ENCODE results near the gene EPB41L2.

Gene EPB41L2

GRCh38 chr6:130865793-130866192 lies 197.3 kb downstream of the EPB41L2 start:
- DNase-seq (ENCODE audit: low spot score) = no peak

DNA sequence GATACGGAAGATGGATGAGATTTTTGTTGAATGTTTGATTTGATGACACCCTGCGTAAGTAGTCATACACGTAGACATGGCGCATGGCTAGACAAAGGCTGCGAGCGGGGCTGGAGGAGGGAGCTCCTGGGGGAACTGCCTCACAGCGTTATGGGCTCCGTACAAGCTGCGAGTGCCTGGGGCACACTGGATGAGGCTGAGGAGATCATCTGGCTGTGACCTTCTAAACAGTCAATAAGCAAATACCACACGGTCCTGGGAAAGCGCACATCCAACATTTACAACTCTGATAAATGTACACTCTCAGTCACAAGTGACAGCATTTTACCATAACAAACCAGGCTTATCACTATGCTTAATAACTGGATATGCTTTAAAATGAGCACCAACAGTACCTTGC lies 198.7 kb downstream of the EPB41L2 start:
- DNase-seq (ENCODE audit: low spot score) = no peak

DNA sequence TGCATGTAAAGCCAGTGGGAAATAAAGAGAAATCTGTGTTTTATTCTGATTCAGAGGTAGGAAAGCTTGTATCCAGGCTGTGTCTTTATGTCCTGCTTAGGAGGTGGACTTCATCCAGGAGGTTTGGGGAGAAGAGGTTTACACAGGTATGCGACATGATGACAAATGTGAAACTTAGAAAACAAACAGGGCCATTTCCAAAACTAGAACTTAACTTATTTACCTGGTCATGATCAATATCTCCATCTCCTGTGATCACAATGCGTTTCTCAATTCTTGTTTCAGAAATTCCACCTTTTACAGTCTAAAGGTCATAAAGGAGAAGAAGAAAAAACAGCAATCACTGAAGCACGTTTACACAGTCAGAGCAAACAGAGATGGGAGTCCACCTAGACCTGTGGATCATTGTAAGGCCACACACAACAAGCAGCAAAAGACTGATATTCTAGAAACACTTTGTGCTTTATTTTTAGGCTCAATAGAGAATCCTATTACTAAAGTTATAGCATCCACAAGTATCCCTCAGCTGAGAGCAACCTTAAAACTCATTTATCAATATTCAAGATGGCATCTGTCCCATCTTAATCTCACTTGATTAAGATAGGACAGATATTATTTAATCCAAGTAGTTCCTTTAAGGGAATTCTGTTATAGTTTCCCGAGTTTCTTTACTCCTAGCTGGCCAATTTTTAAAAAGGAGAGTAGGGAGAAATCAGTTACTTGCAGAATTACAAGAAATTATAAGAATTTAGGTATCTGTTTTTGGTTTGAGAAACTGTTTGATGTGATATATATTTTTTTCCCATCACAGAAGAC lies 199.4 kb downstream of the EPB41L2 start:
- DNase-seq (ENCODE audit: low spot score) = no peak

- no peak for DNase-seq (ENCODE audit: low spot score)
These were observed 200.7 kb downstream of the EPB41L2 start for GRCh38 chr6:130862370-130862769.

DNA sequence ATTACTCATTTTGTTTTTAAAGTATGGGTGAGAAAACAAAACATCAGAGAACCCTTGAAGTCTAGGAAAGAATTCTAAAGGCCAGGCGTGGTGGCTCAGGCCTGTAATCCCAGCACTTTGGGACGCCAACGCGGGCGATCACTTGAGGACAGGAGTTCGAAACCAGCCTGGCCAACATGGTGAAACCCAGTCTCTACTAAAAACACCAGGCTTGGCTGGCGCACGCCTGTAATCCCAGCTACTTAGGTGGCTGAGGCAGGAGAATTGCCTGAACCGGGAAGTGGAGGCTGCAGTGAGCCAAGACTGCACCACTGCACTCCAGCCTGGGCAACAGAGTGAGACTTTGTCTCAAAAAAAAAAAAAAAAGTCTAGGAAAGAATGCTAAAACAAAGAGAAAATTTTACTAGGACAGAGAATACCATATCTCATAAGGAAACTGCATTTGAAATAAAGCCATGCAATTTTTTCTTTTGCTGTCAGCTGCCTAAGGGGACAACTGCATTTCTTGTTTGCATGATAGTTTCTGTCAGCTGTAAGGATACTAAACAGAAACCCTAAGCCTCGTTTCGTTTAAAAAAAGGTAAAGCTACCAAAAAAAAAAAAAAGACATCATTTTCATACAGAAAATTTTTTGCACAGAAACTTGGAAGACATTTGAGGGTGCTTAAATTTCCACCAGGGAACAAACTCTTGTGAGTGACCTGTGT lies 203.7 kb downstream of the EPB41L2 start:
- DNase-seq (ENCODE audit: low spot score) = no peak

GRCh38 chr6:130858498-130859160 lies 204.4 kb downstream of the EPB41L2 start:
- DNase-seq (ENCODE audit: low spot score) = no peak

DNA sequence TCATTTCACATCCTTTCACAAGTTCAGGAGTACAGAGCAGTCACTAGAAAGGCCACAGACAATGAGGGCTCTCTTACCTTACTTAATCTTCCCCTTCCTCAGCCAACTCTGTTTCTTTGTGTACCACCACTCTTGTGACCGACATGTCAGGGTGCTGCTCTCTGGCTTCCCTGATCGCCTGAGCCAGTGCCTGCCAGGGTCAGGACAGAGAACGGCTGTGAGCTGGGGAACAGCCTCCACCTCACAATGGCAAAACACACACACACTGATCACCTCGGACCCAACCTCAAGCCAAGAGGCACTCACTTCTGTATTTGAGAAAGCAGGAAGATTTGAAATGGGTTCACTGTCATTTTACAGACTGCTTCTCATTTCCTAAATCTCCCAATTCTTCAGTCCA lies 205.0 kb downstream of the EPB41L2 start:
- no peak for DNase-seq (ENCODE audit: low spot score)

DNA sequence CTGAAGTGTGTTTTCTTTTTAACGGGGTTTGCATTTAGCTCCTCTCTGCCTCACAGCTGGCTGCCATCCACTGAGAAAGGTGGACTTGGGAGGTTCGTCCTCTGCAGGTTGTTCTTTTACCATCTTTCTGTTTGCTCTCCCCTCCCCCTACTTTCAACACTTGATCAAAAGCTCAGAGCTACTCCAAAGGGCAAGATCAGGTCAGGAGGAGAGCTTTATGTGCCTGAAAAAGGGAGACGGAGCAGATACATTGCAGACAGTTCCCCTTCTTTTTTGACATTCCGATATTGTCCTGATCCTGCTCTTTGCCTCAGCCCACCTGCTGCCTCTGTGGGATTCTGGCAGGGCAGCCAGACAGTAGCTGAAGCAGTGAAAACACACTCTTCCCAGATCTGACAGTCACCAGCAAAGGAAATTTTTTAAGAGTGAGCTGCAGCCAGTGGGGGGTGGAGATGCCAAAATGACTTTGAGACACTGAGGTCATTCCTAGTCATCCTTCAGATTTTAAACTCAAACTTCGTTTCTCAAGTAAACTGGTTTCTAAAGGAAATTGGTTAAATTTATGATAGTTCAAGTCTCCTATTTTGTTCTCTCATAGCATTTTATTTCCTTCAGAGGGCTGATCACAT lies 209.4 kb downstream of the EPB41L2 start:
- DNase-seq (ENCODE audit: low spot score) = no peak

DNA sequence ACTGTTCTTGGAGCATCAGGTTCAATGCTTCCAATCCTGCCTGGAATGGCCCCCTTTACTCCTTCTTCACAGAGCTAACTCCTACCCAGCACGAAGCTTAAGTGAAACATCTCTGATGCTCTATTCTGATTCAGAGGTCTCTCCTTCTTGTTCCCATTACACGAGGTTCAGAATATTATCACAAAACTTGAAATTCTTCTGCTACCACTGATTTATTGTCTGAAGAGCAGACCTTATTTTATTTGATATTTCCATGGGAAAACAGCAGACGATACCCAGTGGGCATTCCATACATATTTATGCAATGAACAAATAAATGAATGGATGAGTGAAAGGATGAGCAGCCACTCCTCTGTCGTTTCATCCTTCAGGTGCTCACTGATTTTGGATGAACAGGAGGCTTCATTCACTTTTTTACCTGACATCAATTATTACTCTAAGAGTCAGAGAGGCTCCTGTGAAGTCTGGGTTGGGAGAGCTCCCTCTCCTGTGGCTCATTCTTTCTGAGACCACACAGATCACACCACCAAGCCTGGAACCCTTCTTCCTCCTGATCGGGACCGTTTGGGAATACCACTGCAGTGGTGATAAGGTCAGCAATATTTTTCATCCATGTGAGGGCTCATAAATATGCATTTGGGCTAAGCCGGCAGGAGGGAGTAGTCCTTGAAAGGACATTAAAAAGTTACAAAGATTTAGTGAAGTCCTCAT lies 210.0 kb downstream of the EPB41L2 start:
- no peak for DNase-seq (ENCODE audit: low spot score)

GRCh38 chr6:130851026-130851425 lies 212.0 kb downstream of the EPB41L2 start:
- no peak for DNase-seq (ENCODE audit: low spot score)

GRCh38 chr6:130849594-130849993 lies 213.5 kb downstream of the EPB41L2 start:
- no peak for DNase-seq (ENCODE audit: low spot score)

DNA sequence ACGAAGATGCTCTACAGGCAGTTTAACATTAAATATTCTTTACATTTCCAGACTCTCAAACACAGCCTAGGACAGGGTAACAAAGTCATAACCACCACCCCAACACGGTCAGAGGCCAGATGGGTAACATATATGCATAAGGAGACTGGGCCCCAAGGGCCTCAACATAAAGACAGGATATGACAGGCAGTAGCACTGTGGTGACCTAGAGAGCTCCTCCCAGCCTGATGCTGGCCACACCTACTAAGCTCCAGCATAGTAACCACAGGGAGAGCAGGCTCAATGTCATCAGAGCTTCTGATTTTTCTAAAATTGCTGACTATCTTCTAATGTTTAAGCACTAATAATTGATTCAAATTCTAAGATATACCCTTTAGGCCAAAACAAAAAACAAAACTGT lies 214.1 kb downstream of the EPB41L2 start:
- no peak for DNase-seq (ENCODE audit: low spot score)

- no peak for DNase-seq (ENCODE audit: low spot score)
These were observed 215.8 kb downstream of the EPB41L2 start for GRCh38 chr6:130847001-130847910.

DNA sequence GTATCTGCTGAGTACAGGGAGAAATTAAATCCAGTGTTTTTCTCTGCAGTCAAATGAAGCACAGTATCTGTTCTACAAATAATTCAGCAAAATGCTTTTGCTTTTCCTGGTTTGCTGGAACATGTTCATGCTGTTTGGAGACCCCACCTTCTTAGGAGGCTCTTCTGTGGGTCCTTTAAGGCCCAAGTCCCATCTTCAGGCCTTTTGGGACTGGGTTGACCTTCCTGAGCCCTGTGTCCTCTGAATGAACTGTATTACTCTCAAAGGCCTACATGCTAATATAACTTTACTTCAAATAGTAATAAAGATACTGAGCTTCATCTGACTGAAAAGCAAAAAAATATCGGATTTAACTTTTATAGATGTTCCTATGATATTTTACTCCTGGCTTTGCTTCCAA lies 216.5 kb downstream of the EPB41L2 start:
- DNase-seq (ENCODE audit: low spot score) = no peak

GRCh38 chr6:130843575-130844320 lies 219.3 kb downstream of the EPB41L2 start:
- DNase-seq (ENCODE audit: low spot score) = no peak

DNA sequence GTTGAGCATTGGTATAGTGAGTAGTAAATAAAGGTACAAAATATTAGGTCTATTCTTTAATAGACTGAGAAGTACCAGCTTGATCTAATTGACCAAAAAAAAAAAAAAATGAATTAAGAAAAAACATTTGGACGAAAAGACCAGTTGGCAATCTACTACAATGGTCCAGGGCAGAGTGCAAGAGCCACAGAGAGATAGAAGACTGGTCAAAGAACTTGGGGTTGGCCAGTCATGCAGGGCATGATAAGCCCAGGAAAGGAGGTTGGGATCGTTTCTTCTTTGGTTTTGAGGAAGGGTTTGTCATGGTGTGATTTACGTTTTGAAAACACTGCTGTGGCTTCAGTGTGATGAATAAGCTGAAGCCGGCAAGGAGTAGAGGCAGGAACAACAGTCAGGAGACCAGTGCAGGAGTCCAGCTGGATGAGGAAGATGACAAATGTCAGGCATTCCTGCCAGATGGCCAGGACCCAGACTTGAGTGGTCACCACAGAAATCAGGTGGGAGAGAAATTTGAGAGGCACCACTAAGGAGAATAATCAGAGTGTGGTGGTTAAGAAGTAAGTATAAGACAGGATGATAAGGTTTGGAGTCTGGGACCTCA lies 221.8 kb downstream of the EPB41L2 start:
- no peak for DNase-seq (ENCODE audit: low spot score)

- no peak for DNase-seq (ENCODE audit: low spot score)
These were observed 223.0 kb downstream of the EPB41L2 start for GRCh38 chr6:130840050-130840449.

DNA sequence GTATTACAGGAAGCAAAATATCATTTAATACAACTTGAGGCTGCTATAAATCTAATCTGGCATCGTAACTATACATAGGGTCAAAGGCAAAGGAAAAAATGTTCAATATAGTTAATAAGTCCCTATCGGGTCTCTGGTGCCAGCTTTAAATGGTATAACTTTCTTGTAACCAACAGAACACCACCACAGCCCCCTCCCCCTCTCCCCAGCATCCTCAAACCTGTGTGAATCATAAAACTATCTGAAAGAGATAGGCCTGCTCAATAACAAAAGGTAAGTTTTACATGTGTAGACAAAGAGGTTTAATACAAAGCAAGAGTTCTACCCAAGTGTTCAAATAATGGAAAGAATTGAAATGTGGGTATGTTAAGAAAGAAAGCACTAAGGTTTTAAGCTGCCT lies 223.7 kb downstream of the EPB41L2 start:
- DNase-seq (ENCODE audit: low spot score) = no peak

GRCh38 chr6:130838951-130839350 lies 224.1 kb downstream of the EPB41L2 start:
- no peak for DNase-seq (ENCODE audit: low spot score)

Measured in left forelimb (tissue), 1 donor.